ENCODE results near the gene TRIML1. TPM values are rescaled to one million over a fixed set of nuclear protein-coding genes. Genes with fewer than 3 reads are reported as not detected.
A peak's percentile ranks its signal among the peaks of the same experiment; 100 is the strongest.
"Not testable (repeated sequence)": the region's sequence is repeated elsewhere in the genome, so short reads cannot be mapped to it uniquely, and the experiment has no call there.

Gene TRIML1
- total RNA-seq, 1 donor from 2014 or later = not detected

DNA sequence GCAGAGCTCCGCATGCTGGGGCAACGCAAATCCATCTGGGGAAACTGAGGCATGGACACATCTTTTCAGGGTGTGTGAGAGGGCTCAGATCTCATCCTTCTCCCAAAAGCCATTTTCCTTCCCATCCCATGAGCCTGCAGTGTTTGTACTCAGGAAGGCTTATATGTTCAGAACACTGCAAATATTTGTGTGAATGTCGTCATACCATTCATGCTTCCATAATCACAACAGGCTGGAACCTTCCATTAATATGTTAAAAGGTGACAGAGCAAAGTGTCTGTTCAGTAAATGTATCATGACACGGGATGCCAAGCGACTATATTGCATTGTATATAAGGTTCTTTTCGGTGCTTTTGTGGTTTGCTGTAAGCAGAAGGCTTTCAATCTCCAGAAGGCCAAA lies 8.5 kb downstream of the TRIML1 start:
- H3K9me3 Mint-ChIP-seq (ENCODE audit: low read depth) = no peaks in the 10 kb centered on the region
- H3K36me3 Mint-ChIP-seq (ENCODE audit: low read depth) = no peaks in the 10 kb centered on the region

DNA sequence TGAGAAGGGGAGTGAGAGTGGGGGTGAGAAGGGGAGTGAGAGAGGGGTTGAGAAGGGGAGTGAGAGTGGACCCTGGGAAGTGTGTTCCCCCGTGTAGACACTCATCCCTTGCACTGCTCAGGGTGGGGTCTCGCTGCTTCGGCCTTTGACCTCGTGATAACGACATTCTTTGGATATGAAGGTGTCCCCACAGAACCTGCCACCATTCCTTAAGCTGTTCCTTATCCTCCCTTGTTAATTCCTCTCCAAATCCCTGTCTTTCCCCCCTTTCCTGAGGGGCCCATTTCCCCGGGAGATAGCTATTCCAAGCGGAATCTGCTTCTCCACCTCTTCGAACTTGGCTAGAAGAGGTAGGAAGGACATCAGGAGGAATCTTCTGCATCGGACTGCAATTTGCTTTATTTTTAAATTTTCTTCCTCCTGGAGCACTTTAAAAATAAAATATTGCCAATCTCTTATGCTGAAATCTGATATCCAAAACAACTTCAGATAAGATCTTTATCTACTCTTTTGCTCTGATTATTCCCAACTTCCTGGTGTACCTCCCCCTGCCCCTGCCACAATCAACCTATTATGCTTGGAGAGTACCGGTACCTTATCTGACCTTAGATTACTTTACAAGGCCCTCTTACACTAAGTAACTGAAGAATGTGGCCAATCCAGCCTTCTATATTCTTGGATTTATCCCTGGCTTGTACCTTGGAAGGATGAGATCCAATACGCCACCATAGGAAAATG lies 15.6 kb downstream of the TRIML1 start:
- H3K4me1 Mint-ChIP-seq (ENCODE audit: low read depth) = peaks cover 5% of the 10 kb centered on the region
- H3K4me3 Mint-ChIP-seq (ENCODE audit: unreplicated experiment) = no peak overlapping the region
- no peak overlapping the region for H3K27ac Mint-ChIP-seq (ENCODE audit: unreplicated experiment)
- H3K36me3 Mint-ChIP-seq (ENCODE audit: low read depth) = no peaks in the 10 kb centered on the region
- H3K9me3 Mint-ChIP-seq (ENCODE audit: low read depth) = peaks cover 5% of the 10 kb centered on the region
- TF ChIP-seq, protein P1, sequence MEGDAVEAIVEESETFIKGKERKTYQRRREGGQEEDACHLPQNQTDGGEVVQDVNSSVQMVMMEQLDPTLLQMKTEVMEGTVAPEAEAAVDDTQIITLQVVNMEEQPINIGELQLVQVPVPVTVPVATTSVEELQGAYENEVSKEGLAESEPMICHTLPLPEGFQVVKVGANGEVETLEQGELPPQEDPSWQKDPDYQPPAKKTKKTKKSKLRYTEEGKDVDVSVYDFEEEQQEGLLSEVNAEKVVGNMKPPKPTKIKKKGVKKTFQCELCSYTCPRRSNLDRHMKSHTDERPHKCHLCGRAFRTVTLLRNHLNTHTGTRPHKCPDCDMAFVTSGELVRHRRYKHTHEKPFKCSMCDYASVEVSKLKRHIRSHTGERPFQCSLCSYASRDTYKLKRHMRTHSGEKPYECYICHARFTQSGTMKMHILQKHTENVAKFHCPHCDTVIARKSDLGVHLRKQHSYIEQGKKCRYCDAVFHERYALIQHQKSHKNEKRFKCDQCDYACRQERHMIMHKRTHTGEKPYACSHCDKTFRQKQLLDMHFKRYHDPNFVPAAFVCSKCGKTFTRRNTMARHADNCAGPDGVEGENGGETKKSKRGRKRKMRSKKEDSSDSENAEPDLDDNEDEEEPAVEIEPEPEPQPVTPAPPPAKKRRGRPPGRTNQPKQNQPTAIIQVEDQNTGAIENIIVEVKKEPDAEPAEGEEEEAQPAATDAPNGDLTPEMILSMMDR (IDR thresholded peaks at IDR 0.05) = no peak
- H3K27me3 Mint-ChIP-seq (ENCODE audit: low read depth) = no peaks in the 10 kb centered on the region
- DNase-seq (ENCODE audit: low spot score) = peak; percentile 18

More for the DNA sequence above, 8.5 kb downstream of the TRIML1 start:
- TF ChIP-seq, protein P1 (IDR thresholded peaks at IDR 0.05) = no peak
- H3K4me1 Mint-ChIP-seq (ENCODE audit: low read depth) = peaks cover 8% of the 10 kb centered on the region
- H3K27ac Mint-ChIP-seq (ENCODE audit: unreplicated experiment) = no peak overlapping the region
- DNase-seq (ENCODE audit: low spot score) = no peak
- H3K4me3 Mint-ChIP-seq (ENCODE audit: unreplicated experiment) = no peak overlapping the region
- no peaks in the 10 kb centered on the region for H3K27me3 Mint-ChIP-seq (ENCODE audit: low read depth)

DNA sequence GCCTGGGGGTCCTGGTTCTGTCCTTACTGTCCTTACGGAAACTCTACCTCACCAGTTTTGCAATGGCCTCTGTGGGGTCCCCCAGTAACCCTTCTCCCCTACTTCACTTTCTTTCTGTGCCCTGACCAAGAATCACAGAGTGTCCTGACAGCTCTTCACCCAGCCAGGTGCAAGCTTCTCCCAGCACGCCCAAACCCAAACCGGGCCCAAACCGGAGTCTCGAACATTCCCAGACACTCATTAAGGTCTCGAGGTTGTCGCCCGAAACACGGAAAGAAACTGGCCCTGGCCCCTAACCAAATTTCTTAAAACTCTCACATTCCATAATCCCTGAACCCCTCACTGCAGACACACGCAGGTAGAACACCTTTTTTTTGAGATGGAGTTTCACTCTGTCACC lies 19.1 kb downstream of the TRIML1 start:
- H3K4me1 Mint-ChIP-seq (ENCODE audit: low read depth) = peaks cover 5% of the 10 kb centered on the region
- TF ChIP-seq, protein P1 (IDR thresholded peaks at IDR 0.05) = no peak
- DNase-seq (ENCODE audit: low spot score) = peak; percentile 53
- no peaks in the 10 kb centered on the region for H3K36me3 Mint-ChIP-seq (ENCODE audit: low read depth)
- peaks cover 5% of the 10 kb centered on the region for H3K9me3 Mint-ChIP-seq (ENCODE audit: low read depth)
- H3K27ac Mint-ChIP-seq (ENCODE audit: unreplicated experiment) = no peak overlapping the region
- H3K4me3 Mint-ChIP-seq (ENCODE audit: unreplicated experiment) = no peak overlapping the region
- H3K27me3 Mint-ChIP-seq (ENCODE audit: low read depth) = no peaks in the 10 kb centered on the region

DNA sequence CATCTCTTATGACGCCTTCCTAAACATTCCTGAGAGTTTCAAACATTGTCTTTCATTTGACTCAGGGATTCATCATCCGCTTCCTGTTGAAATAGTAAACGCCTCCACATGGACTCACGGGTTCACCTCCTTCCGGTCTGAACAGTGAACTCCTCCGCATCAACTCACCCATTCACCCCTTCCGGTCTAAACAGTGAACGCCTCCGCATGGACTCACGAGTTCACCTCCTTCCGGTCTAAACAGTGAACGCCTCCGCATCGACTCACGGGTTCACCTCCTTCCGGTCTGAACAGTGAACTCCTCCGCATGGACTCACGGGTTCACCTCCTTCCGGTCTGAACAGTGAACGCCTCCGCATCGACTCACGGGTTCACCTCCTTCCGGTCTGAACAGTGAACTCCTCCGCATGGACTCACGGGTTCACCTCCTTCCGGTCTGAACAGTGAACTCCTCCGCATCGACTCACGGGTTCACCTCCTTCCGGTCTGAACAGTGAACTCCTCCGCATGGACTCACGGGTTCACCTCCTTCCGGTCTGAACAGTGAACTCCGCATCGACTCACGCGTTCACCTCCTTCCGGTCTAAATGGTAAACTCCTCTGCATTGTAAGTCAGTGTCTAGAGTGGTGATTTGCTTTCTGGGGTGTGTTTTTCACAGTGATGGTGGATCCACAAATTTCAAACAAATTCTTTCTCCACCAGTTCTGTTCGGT lies 20.4 kb downstream of the TRIML1 start:
- DNase-seq (ENCODE audit: low spot score) = peak; percentile 42
- H3K27me3 Mint-ChIP-seq (ENCODE audit: low read depth); H3K4me1 Mint-ChIP-seq (ENCODE audit: low read depth); H3K36me3 Mint-ChIP-seq (ENCODE audit: low read depth); H3K27ac Mint-ChIP-seq (ENCODE audit: unreplicated experiment); H3K4me3 Mint-ChIP-seq (ENCODE audit: unreplicated experiment); H3K9me3 Mint-ChIP-seq (ENCODE audit: low read depth): not testable (repeated sequence)

DNA sequence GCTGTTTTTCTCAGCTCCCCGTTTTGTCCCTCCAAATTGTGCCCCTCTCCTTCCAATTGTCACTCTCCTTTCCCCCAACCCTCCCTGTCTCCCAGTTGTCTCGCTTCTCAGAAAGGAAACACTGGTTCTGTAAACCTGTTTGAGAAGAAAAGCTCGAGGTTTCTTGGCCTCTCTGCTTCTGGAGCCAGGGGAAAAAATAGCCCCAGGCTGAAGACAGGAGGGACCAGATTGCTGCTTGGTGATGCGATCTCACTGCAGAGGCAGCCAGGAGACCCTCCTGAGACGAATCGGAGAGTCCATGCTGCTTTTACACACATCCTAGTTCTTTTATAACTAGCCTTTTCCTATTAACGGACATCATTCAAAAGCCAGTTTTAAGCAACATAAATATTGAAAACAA lies 21.2 kb downstream of the TRIML1 start:
- DNase-seq (ENCODE audit: low spot score) = no peak
- TF ChIP-seq, protein P1 (IDR thresholded peaks at IDR 0.05) = no peak
- Mint-ChIP-seq H3K9me3 (ENCODE audit: low read depth) (no peaks in the 10 kb centered on the region), H3K27me3 (ENCODE audit: low read depth) (no peaks in the 10 kb centered on the region), H3K27ac (ENCODE audit: unreplicated experiment) (no peak overlapping the region), H3K4me3 (ENCODE audit: unreplicated experiment) (no peak overlapping the region), H3K4me1 (ENCODE audit: low read depth) (peaks cover 5% of the 10 kb centered on the region), H3K36me3 (ENCODE audit: low read depth) (no peaks in the 10 kb centered on the region)

All from chondrocyte (in vitro differentiated cells).